Inferior parietal cortex (tissue), 1 donor: Measurements from ENCODE around the gene TENM4.

Source experiments
- DNase-seq: peaks from one replicate; pipeline ENCODE4 v3.0.0-alpha.2; 2016; ENCODE audit errors: extremely low spot score

TENM4 gene

GRCh38 chr11:78818201-78818600 is 622.6 kb downstream of the TENM4 start:
- DNase-seq: no peak

- DNase-seq: no peak
These were observed 625.0 kb downstream of the TENM4 start for GRCh38 chr11:78815831-78816230.

- no peak for DNase-seq
These were observed 628.1 kb downstream of the TENM4 start for GRCh38 chr11:78812513-78813293.

GRCh38 chr11:78810559-78811009 is 630.2 kb downstream of the TENM4 start:
- no peak for DNase-seq

GRCh38 chr11:78809931-78810541 is 630.8 kb downstream of the TENM4 start:
- no peak for DNase-seq

- DNase-seq: no peak
These were observed 631.9 kb downstream of the TENM4 start for GRCh38 chr11:78808923-78809322.

GRCh38 chr11:78807351-78807750 is 633.5 kb downstream of the TENM4 start:
- DNase-seq: no peak

- no peak for DNase-seq
These were observed 634.4 kb downstream of the TENM4 start for GRCh38 chr11:78806214-78807004.

- no peak for DNase-seq
These were observed 635.8 kb downstream of the TENM4 start for GRCh38 chr11:78804991-78805390.

GRCh38 chr11:78803995-78804394 is 636.8 kb downstream of the TENM4 start:
- no peak for DNase-seq

GRCh38 chr11:78802058-78802761 is 638.6 kb downstream of the TENM4 start:
- DNase-seq: no peak

- no peak for DNase-seq
These were observed 639.5 kb downstream of the TENM4 start for GRCh38 chr11:78801161-78801884.

GRCh38 chr11:78800756-78801155 is 640.1 kb downstream of the TENM4 start:
- DNase-seq: no peak

GRCh38 chr11:78800096-78800690 is 640.6 kb downstream of the TENM4 start:
- no peak for DNase-seq

GRCh38 chr11:78798663-78799062 is 642.2 kb downstream of the TENM4 start:
- DNase-seq: peak; percentile 76

GRCh38 chr11:78797559-78797958 is 643.3 kb downstream of the TENM4 start:
- no peak for DNase-seq

GRCh38 chr11:78796956-78797355 is 643.9 kb downstream of the TENM4 start:
- no peak for DNase-seq

- DNase-seq: no peak
These were observed 645.1 kb downstream of the TENM4 start for GRCh38 chr11:78795621-78796261.

- no peak for DNase-seq
These were observed 648.9 kb downstream of the TENM4 start for GRCh38 chr11:78791964-78792363.

GRCh38 chr11:78791254-78791653 is 649.6 kb downstream of the TENM4 start:
- peak; percentile 48 for DNase-seq
